GM21367 (cell line): Measurements from ENCODE around the gene TNFSF10.
A peak's percentile ranks its signal among the peaks of the same experiment; 100 is the strongest.
"Not testable (repeated sequence)": the region's sequence is repeated elsewhere in the genome, so short reads cannot be mapped to it uniquely, and the experiment has no call there.

Experiments
- ATAC-seq: cut with Tn5 transposase; IDR thresholded peaks from one replicate; pipeline ENCODE4 v1.9.1; 2021; ENCODE audit not compliant: unreplicated experiment

TNFSF10 gene

GRCh38 chr3:172522871-172523818, at the start of gene TNFSF10:
Gene TNFSF10, minus strand, starts transcription at chr3:172523430. Its CDS starts 46 bp downstream, at chr3:172523384.
- peak; percentile 90 for ATAC-seq

DNA sequence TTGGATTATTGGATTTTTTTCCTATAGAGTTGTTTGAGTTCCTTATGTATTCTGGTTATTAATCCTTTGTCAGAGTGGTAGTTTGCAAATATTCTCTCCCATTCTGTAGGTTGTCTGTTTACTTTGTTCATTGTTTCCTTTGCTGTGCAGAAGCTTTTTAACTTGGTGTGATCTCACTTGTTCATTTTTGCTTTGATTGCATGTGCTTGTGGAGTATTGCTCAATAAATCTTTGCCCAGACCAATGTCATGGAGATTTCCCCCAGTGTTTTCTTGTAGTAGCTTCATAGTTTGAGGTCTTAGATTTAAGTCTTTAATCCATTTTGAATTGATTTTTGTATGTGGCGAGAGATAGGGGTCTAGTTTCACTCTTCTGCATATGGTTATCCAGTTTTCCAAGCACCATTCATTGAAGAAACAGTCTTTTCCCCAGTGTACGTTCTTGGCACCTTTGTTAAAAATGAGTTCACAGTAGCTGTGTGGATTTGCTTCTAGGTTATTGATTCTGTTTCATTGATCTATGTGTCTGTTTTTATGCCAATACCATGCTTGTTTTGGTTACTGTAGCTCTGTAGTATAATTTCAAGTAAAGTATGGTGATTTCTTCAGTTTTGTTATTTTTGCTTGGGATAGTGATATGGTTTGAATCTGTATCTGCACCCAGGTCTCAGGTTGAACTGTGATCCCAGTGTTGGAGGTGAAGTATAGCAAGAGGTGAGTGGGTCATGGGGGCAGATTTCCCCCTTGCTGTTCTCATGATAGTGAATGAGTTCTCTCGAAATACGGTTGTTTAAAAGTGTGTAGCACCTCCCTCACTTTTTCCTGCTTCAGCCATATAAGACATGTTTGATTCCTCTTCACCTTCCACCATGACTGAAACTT, 46.1 kb upstream of the TNFSF10 start:
- no peak for ATAC-seq

DNA sequence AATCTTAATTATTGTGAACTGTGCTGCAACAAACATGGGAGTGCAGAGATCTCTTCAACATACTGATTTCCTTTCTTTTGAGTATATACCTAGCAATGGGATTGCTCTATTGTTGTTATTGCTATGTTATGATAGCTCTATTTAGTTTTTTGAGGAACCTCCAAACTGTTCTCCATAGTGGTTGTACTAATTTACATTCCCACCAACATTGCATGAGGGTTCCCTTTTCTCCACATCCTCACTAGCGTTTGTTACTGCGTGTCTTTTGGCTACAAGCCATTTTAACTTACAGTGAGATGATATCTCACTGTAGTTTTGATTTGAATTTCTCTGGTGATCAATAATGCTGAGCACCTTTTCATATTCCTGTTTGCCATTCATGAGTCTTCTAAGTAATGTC, 45.5 kb upstream of the TNFSF10 start:
- ATAC-seq, result no peak

GRCh38 chr3:172566785-172567184, 43.6 kb upstream of the TNFSF10 start:
- ATAC-seq, result not testable (repeated sequence)

DNA sequence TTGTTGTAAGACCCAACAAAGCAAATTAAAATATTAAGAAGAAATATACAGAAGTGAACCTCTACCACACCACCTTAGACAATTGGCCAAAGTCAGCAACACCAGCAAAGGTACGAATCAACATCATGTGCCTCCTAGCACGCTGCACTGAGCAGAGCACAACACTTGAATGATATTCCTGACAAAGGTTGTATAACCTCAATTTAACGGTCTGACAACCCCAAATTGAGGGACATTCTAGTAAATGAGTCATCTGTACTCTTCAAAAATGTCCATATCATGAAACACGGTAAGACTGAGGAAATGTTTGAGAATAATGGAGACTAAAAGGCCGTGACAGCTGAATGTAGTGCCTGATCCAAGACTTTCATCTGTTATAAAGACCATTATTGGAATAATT, 41.3 kb upstream of the TNFSF10 start:
- no peak for ATAC-seq

DNA sequence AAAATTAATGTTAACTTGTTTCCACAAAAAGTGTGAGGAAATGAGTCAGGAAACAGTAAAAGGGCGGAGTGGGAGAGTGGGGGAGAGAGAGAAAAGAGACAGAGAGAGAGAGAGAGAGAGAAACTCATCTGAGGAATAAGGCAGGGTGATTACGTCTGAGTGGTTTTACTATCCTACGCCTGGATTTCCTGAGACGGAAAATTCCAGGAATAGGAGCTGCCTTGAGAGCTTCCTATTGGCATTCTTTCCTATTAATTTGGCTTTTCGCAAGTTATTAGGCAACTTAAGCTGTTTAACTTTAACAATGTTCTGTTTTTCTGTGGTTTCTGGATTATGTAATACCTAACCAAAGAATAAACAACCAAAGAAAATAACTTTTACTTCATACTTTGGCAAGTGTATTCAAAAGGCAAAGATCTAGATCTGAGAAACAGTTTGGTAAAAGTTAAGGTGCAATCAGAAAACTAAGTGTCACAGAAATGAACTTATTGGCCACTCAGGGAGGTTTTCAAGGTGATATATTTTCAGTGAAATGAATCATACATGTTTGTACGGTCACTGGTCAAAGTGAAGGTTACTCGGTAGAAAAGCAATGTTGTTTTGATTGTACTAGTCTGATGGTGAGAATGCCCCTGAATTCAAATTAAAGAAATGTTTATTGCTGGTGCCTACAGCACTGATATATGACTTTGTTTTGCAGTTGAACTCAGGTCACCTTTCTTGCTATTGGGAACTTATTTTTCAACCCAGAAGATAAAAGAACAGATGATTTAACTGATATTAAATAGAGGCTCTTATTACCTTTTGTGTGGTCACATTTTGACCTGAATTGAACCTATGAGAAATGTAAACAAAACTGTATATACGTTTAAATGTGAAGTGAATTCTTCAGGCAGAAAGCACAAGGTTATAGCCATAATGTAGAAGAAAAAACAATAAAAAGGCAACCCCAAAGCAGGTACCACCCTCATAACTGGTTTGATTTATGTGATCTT, 39.9 kb upstream of the TNFSF10 start:
- ATAC-seq, result peak; percentile 42

GRCh38 chr3:172561897-172562640, 38.8 kb upstream of the TNFSF10 start:
- ATAC-seq, result no peak

DNA sequence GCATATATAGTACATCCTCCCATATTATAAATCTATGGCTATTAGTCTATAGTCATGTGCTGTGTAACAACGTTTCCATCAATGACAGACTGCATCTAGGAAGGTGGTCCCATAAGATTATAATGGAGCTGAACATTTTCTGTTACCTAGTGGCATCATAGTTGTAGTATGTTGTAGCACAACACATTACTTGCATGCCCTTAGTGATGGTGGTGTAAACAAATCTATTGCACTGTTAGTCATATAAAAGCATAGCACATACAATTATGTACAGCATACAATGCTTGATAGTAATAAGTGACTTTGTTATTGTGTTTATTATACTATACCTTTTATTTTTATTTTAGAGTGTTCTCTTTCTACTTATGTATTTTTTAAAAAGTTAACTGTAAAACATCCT, 37.4 kb upstream of the TNFSF10 start:
- ATAC-seq, result no peak

DNA sequence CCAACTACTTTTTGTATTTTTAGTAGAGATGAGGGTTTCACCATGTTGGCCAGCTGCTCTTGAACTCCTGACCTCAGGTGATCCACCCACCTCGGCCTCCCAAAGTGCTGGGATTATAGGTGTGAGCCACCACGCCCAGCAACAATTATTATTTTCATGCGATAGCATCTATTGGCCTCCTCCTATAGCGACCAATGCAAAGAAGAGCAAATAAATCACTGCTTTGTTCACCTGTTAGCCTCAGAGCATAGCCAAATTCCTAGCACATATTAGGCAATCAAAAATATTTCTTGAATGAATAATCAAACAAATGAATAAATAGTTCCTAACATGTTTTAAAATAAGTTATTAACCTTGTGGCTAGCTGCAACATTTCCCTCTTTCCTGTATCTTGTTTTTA, 36.8 kb upstream of the TNFSF10 start:
- ATAC-seq, result no peak

GRCh38 chr3:172559020-172559419, 35.8 kb upstream of the TNFSF10 start:
- no peak for ATAC-seq

DNA sequence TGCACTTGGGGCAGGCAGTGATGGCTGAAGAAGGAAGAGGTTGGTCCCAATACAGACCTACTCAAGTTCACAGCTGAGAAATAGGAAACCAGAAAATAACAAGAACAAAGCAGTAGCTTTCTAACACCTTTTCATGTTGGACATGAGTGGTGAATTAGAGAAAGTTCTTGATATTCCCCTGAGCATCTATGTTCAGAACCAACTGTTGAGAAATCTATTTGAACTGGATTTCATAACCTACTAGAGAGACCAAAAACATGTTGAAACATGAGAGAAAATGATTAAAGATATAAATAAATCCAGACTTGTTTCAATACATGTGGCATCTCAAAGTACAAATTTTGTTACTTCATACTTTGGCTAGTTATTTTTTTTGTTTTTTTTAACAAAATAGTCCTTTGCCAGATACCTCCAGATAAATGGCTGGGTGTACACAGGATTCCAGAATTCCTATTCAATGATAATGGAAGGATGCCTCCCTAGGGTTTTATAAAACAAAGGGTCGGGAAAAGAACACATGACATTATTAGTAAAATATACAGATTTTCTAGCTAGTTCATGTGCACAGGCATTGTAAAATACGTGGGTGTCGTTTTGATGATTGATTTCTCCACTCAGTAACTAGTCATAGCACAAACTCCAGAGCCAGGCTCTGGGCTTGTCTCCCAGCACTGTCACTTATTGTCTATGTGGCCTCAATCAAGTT, 34.4 kb upstream of the TNFSF10 start:
- no peak for ATAC-seq

DNA sequence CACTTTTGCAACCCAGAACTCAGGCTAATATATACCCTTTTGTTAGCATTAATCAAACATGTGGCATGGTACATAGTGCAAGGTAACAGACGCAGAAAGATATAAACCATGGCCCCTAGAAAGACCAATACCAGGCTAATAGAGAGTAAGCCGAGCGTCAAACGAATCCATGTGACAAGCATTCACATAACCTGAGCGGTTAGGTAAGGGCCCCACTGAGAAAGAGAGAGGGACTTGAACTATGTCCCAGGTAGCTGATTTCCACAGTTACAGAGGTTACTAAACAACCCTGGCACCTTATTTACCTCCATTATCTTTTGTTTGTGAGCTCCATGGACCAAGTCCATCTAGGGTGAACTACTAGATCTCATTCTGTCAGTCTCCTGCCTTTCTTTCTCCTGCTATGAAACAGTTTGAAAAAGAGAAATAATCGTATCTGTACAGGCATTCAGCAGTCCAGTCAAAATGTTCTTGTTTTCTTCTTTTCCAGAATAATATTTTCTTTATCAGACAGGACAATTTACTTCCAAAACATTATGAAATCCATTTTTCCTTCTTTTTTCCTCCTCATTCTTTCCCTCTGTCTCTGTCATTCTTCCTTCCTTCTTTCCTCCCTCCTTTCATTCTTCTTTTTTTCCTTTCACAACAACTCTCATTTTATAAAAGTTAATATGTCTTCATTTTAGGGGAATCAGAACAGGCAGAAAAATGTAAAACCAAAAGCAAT, 30.5 kb upstream of the TNFSF10 start:
- ATAC-seq, result no peak

- ATAC-seq, result no peak
These were observed 29.4 kb upstream of the TNFSF10 start for GRCh38 chr3:172552607-172553006.

GRCh38 chr3:172551874-172552273, 28.6 kb upstream of the TNFSF10 start:
- no peak for ATAC-seq

DNA sequence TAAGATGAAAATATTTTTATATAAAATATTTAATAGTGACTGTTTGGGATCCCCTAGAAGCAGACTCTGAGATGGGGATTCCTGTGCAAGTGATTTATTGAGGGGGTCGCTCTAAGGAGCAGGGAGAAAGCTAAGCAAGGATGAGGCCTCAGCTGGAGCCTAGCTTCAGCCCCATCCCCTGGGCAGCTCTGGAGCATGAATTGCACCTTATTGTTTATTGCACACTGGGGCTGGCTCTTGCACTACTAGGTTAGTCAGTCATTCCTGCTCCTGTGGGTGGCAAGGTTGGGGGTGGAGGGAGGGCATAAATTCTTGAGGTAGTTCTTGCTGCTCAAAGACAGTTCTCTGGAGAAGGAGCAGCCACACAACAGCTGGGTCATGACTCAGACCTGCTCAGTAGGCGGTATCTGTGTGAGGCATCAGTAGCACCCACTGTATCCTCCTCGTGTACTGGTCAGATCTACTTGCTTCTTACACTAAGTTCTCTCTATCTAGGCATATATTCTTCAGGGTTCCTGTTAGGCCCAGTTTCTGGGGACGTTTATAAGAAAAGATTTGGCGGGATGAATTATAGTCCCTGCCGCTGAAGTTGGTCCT, 27.2 kb upstream of the TNFSF10 start:
- ATAC-seq, result no peak

GRCh38 chr3:172549144-172549543, 25.9 kb upstream of the TNFSF10 start:
- no peak for ATAC-seq

DNA sequence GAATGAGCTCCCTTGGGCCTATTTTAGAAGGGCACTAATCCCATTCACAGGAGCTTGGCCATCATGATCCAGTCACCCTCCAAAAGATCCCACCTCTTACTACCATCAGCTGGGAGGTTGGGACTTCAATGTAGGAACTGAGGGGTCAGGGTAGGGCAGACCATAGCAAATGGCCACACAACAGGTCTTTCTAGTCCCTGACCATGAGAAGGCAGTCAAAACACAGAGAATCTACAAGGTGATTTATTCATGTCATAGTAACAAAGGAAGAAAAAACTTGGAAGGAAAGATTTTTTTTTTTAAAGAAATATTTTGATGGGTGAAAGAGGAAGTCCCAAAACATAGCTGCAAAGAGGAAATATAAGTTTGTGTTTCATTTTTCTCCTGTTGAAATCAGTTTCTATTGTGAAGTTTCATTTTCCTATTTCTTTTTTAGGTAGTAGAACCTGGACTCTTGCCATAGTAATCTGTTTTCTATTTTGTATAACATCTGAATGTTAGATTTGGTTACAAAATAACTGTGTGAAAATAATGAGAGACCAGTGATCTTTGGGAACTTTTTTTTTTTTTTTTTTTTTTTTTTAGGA, 23.5 kb upstream of the TNFSF10 start:
- peak; percentile 54 for ATAC-seq

- ATAC-seq, result no peak
These were observed 22.9 kb upstream of the TNFSF10 start for GRCh38 chr3:172546105-172546504.
